Measurements from ENCODE around the gene KLK12. TPM values are rescaled to one million over a fixed set of nuclear protein-coding genes. Genes with fewer than 3 reads are reported as not detected.
A peak's percentile ranks its signal among the peaks of the same experiment; 100 is the strongest.

Gene KLK12
- total and polyA plus RNA-seq, 9 of the 15 experiments (the other 6 are each of a cell fraction or from before 2014, with no cell fraction given) = not detected

DNA sequence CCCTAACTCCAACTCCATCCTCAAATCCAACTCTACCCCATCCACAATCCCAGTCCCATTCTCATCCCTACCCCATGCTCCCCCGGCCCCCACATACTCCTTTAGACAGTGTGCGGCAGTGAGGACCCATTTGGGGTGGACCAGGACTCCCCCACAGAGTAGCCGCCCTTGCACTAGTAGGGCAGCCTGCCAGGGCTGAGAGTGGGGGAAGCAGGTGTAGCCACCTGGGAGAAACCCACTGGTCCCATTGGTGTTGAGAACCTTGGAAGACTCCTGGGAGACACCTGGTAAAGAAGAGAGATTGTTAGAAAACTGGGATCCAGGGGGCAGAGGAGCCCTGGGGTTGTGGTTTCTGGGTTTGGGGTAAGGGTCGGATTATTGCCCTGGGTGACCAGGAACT, 25.5 kb upstream of the KLK12 start (continued):
- TF ChIP-seq POU5F1 (IDR thresholded peaks at IDR 0.05; ENCODE audit: borderline replicate concordance, low read depth, low read length, partially characterized antibody) (no peak), MECOM (CRISPR knock-in tag; IDR thresholded peaks at IDR 0.05) (no peak), ZNF24 (IDR thresholded peaks at IDR 0.05) (no peak), PREB (CRISPR knock-in tag; IDR thresholded peaks at IDR 0.05) (no peak), HDAC3 (IDR thresholded peaks at IDR 0.05; ENCODE audit: borderline replicate concordance, partially characterized antibody) (no peak), CC2D1A (IDR thresholded peaks at IDR 0.05) (no peak), ZFX (CRISPR knock-in tag; IDR thresholded peaks at IDR 0.05) (no peak)

DNA sequence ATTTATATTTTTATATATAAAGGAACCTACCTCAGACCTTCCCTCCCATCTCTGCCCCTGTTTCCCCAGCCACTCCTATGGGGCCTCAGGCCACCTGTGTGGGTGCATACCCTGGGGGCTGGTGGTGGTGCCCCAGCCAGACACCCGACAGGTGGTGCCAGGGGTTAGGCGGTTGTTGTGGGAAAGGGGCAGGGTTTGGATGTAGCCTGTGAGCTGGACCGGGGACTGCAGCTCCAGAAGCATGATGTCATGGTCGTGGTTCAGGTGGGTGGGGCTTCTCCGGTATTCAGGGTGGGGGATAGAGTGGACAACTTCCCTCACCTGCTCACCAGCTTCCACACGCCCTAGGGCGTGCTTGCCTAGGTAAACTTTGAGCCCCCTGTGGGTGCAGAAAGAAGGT, 24.9 kb upstream of the KLK12 start:
- 4% methylated on average over 7 of the region's 7 CpGs for WGBS (ENCODE audit: insufficient coverage, low coverage, missing lambda C conversion rate)
- H3K27me3 ChIP-seq (ENCODE audit: control insufficient read depth in 2 of 2, insufficient read depth in 2 of 2, low read length in 2 of 2) = peaks cover 0 to 2% of the 10 kb centered on the region in 2 experiments; a peak in 1 of 5 replicates
- no peaks in the 10 kb centered on the region for H3K9me1 ChIP-seq (ENCODE audit: control insufficient read depth, insufficient read depth, low read length)
- H3K27ac ChIP-seq (ENCODE audit: extremely low read depth, low read depth, low read length) = no peak overlapping the region
- no TSS peak for BruUV-seq (replicated peaks)
- H3K36me3 ChIP-seq (ENCODE audit: control insufficient read depth, insufficient read depth, low read length) = no peaks in the 10 kb centered on the region
- H3K79me2 ChIP-seq (ENCODE audit: control insufficient read depth, insufficient read depth, low read length) = no peaks in the 10 kb centered on the region
- in situ Hi-C loops (cut with MboI) = no loop called here
- no peaks in the 10 kb centered on the region for H3K9me3 ChIP-seq (replicated peaks; ENCODE audit: control insufficient read depth, insufficient read depth, low read depth, low read length)
- H2AFZ ChIP-seq (ENCODE audit: low read depth, low read length) = no peak overlapping the region
- H3K4me3 ChIP-seq = no peak overlapping the region
- no peak for FAIRE-seq
- H3K9ac ChIP-seq (ENCODE audit: insufficient read depth in 1 of 2, low read depth in 2 of 2, low read length in 2 of 2) = peak overlapping the region in 1 of 2 experiments; percentile 27; a peak in 1 of 4 replicates
- no peaks in the 10 kb centered on the region for H4K20me1 ChIP-seq (replicated peaks; ENCODE audit: control insufficient read depth, insufficient read depth, low read length)
- H3K4me2 ChIP-seq (ENCODE audit: insufficient read depth, low read length) = no peak overlapping the region
- TF ChIP-seq EP400 (IDR thresholded peaks at IDR 0.05) = no peak
- TF ChIP-seq ZNF79 (CRISPR knock-in tag; IDR thresholded peaks at IDR 0.05; ENCODE audit: low read depth) = no peak
- TF ChIP-seq ZNF431 (CRISPR knock-in tag; IDR thresholded peaks at IDR 0.05) = no peak
- TF ChIP-seq ZNF583 (CRISPR knock-in tag; IDR thresholded peaks at IDR 0.05) = no peak
- no peak for TF ChIP-seq ZBTB43 (CRISPR knock-in tag; IDR thresholded peaks at IDR 0.05)
- TF ChIP-seq ZNF696 (CRISPR knock-in tag; conservative IDR thresholded peaks at IDR 0.05) = no peak
- no peak for TF ChIP-seq KLF1 (tag; IDR thresholded peaks at IDR 0.05)
- TF ChIP-seq, protein P1, sequence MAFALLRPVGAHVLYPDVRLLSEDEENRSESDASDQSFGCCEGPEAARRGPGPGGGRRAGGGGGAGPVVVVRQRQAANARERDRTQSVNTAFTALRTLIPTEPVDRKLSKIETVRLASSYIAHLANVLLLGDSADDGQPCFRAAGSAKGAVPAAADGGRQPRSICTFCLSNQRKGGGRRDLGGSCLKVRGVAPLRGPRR (CRISPR knock-in tag; IDR thresholded peaks at IDR 0.05) = no peak
- no peak for TF ChIP-seq BHLHE40 (IDR thresholded peaks at IDR 0.05; ENCODE audit: low read length)
- POLR2A ChIA-PET = no interaction called here
- intact Hi-C loops (cut with micrococcal nuclease) = no loop called here
- peak in 2 of 4 experiments; percentile 25 to 37 for DNase-seq (ENCODE audit: extremely low read depth in 1 of 4, low spot score in 3 of 4)
- CTCF ChIA-PET (ENCODE audit: low intra/inter-chr PET ratio) = no interaction called here
- peaks cover 3 to 4% of the 10 kb centered on the region in 2 experiments; a peak in 4 of 5 replicates for H3K4me1 ChIP-seq (replicated peaks in 1 of 2; ENCODE audit: control insufficient read depth in 2 of 2, insufficient read depth in 2 of 2, low read length in 2 of 2)
- no peak for ATAC-seq

Data from K562 (cell line).